OCI-LY3 (cell line): ENCODE data around the gene CCDC112.
A peak's percentile ranks its signal among the peaks of the same experiment; 100 is the strongest.

Experiments used
- H2AFZ ChIP-seq: fragments of 200-600, 300-600 bp; shearing (Covaris generic); 2 replicates; pipeline ENCODE4 v1.6.0; 2014; ENCODE audit warnings: antibody characterized with exemption, low read depth, low read length
- H3K27ac ChIP-seq: fragments of 200-600, 300-600 bp; sonication (generic); 2 replicates; pipeline ENCODE4 v1.5.1; 2014; ENCODE audit warnings: mild to moderate bottlenecking, low read length, moderate library complexity, mixed read lengths
- H3K27me3 ChIP-seq: fragments of 200-600, 300-600 bp; sonication (generic); 2 replicates; pipeline ENCODE4 v1.6.1; 2014; ENCODE audit warnings: low read depth, low read length, mixed read lengths
- H3K36me3 ChIP-seq: fragments of 200-600, 300-600 bp; sonication (generic); replicated peaks from 2 replicates; pipeline ENCODE3; 2014; ENCODE audit warnings: low read depth, low read length, mixed read lengths
- H3K4me1 ChIP-seq: fragments of 300-600, 200-600 bp; sonication (generic); 2 replicates; pipeline ENCODE4 v1.6.1; 2014; ENCODE audit warnings: low read length, mixed read lengths
- H3K4me2 ChIP-seq: fragments of 200-600, 300-600 bp; sonication (generic); 2 replicates; pipeline ENCODE4 v1.6.1; 2014; ENCODE audit warnings: low read length, mixed read lengths
- H3K4me3 ChIP-seq: fragments of 300-600, 200-600 bp; sonication (generic); 2 replicates; pipeline ENCODE4 v1.5.1; 2014; ENCODE audit warnings: antibody characterized with exemption, mild to moderate bottlenecking, low read length, moderate library complexity
- H3K79me2 ChIP-seq: fragments of 300-600, 200-600 bp; shearing (Covaris generic); 2 replicates; pipeline ENCODE4 v1.6.1; 2014; ENCODE audit warnings: mild to moderate bottlenecking, low read length, mixed read lengths
- H3K9ac ChIP-seq: fragments of 300-600, 200-600 bp; shearing (Covaris generic); 2 replicates; pipeline ENCODE4 v1.6.0; 2014; ENCODE audit warnings: mild to moderate bottlenecking, low read length, moderate library complexity
- H3K9me3 ChIP-seq: fragments of 200-600, 300-600 bp; shearing (Covaris generic); 2 replicates; pipeline ENCODE4 v1.6.1; 2014; ENCODE audit warnings: low read length, mixed read lengths; ENCODE audit not compliant: insufficient read depth
- H4K20me1 ChIP-seq: fragments of 200-600, 300-600 bp; sonication (generic); 2 replicates; pipeline ENCODE4 v1.6.1; 2016; ENCODE audit warnings: low read length, mixed read lengths; ENCODE audit not compliant: insufficient read depth
- CTCF ChIP-seq: fragments of 200-600, 300-600 bp; sonication (generic); IDR thresholded peaks from 2 replicates; pipeline ENCODE4 v1.5.1; 2014; ENCODE audit warnings: antibody characterized with exemption, low read length, low read depth
- EZH2phosphoT487 ChIP-seq: fragments of 200-600 bp; shearing (Covaris generic); IDR thresholded peaks from 2 replicates; pipeline ENCODE4 v1.6.1; 2018; ENCODE audit warnings: antibody characterized with exemption, mixed run types, low read depth

CCDC112 gene

GRCh38 chr5:115306011-115306536 is 9.6 kb upstream of the CCDC112 start:
- Histone ChIP-seq H3K4me2 (no peak overlapping the region), H3K9ac (no peak overlapping the region), H3K36me3 (no peaks in the 10 kb centered on the region), H3K4me3 (no peak overlapping the region), H3K4me1 (peaks cover 7% of the 10 kb centered on the region; the same call in 1 of the 2 replicates), H4K20me1 (no peaks in the 10 kb centered on the region), H3K9me3 (no peaks in the 10 kb centered on the region), H3K27ac (no peak overlapping the region), H3K79me2 (no peaks in the 10 kb centered on the region), H2AFZ (no peak overlapping the region), H3K27me3 (no peaks in the 10 kb centered on the region)
- TF ChIP-seq CTCF (no peak), EZH2phosphoT487 (no peak)

- no peaks in the 10 kb centered on the region for H3K27me3 ChIP-seq
- no peak overlapping the region for H3K4me3 ChIP-seq
- H3K4me2 ChIP-seq = no peak overlapping the region
- H4K20me1 ChIP-seq = no peaks in the 10 kb centered on the region
- no peaks in the 10 kb centered on the region for H3K36me3 ChIP-seq
- H3K79me2 ChIP-seq = no peaks in the 10 kb centered on the region
- H3K27ac ChIP-seq = no peak overlapping the region
- no peaks in the 10 kb centered on the region for H3K9me3 ChIP-seq
- H2AFZ ChIP-seq = no peak overlapping the region
- TF ChIP-seq EZH2phosphoT487 = no peak
- no peak for TF ChIP-seq CTCF
- no peak overlapping the region for H3K9ac ChIP-seq
- peaks cover 7% of the 10 kb centered on the region; the same call in 1 of the 2 replicates for H3K4me1 ChIP-seq
Observed at GRCh38 chr5:115304496-115304895, 8.0 kb upstream of the CCDC112 start.

- Histone ChIP-seq H2AFZ (no peak overlapping the region), H3K27ac (no peak overlapping the region)
- TF ChIP-seq CTCF (no peak), EZH2phosphoT487 (no peak)
Observed at GRCh38 chr5:115298811-115299210, 2.4 kb upstream of the CCDC112 start.

GRCh38 chr5:115297031-115297430 is 577 bp upstream of the CCDC112 start:
- Histone ChIP-seq H3K79me2 (no peaks in the 10 kb centered on the region; the same call in 1 of the 2 replicates), H3K36me3 (peaks cover 7% of the 10 kb centered on the region), H3K9me3 (0 out of 2 replicates have a peak, but pooled peaks cover 4% of the 10 kb centered on the region), H3K4me1 (peaks cover 7% of the 10 kb centered on the region; the same call in 1 of the 2 replicates), H3K4me3 (peak overlapping the region; percentile 73), H3K4me2 (peak overlapping the region; percentile 57), H2AFZ (0 out of 2 replicates have a peak overlapping the region, but pooled peaks have one; percentile 54), H3K27ac (no peak overlapping the region), H4K20me1 (no peaks in the 10 kb centered on the region), H3K9ac (no peak overlapping the region), H3K27me3 (no peaks in the 10 kb centered on the region)
- TF ChIP-seq EZH2phosphoT487 = no peak
- no peak for TF ChIP-seq CTCF

More at GRCh38 chr5:115298811-115299210, 2.4 kb upstream of the CCDC112 start:
- Histone ChIP-seq H3K27me3 (no peaks in the 10 kb centered on the region), H4K20me1 (no peaks in the 10 kb centered on the region), H3K4me2 (no peak overlapping the region), H3K4me3 (no peak overlapping the region), H3K79me2 (no peaks in the 10 kb centered on the region; the same call in 1 of the 2 replicates), H3K9ac (no peak overlapping the region), H3K9me3 (no peaks in the 10 kb centered on the region), H3K4me1 (peaks cover 7% of the 10 kb centered on the region; the same call in 1 of the 2 replicates), H3K36me3 (no peaks in the 10 kb centered on the region)
